AG04450 (cell line): ENCODE data around the gene PLXNA2. TPM values are rescaled to one million over a fixed set of nuclear protein-coding genes. Genes with fewer than 3 reads are reported as not detected.
A peak's percentile ranks its signal among the peaks of the same experiment; 100 is the strongest.

ENCODE experiments used
- CTCF ChIA-PET: fragments of 300-600, 350-600 bp; formaldehyde crosslinking; extraction: SDS; loops from one replicate; lab custom pipeline; 2022; ENCODE audit warnings: antibody characterized with exemption, inconsistent platforms; lab: Charles Lee
- POLR2A ChIA-PET: fragments of 350-600 bp; formaldehyde crosslinking; extraction: SDS; loops from one replicate; lab custom pipeline; 2021; ENCODE audit warnings: antibody characterized with exemption, inconsistent platforms; lab: Yijun Ruan, JAX
- DNase-seq: peaks from one replicate; pipeline ENCODE4 v3.0.0-alpha.2; 2011; ENCODE audit warnings: low read depth, low spot score
- H3K27ac ChIP-seq: one replicate; pipeline ENCODE4 v1.5.1; 2012; ENCODE audit warnings: low read depth, low read length, control low read depth
- H3K27me3 ChIP-seq: one replicate; pipeline ENCODE4 v1.6.0; 2012; ENCODE audit warnings: low read length; ENCODE audit not compliant: control insufficient read depth, insufficient read depth
- H3K4me3 ChIP-seq: 2 replicates; pipeline ENCODE4 v1.5.1; 2011; ENCODE audit warnings: mild to moderate bottlenecking, low read depth, low read length, control low read depth
- H3K9me3 ChIP-seq: 2 replicates; pipeline ENCODE4 v1.5.1; 2012; ENCODE audit warnings: low read length; ENCODE audit not compliant: control insufficient read depth, insufficient read depth
- polyA plus RNA-seq: library from polyadenylated mRNA; depleted of rRNA; stranded (reverse); fragments of >200 nt; gene quantifications from 2 replicates; pipeline ENCODE4 v1.2.3, GENCODE V29; 2011
- TF ChIP-seq, protein P1 (sequence below): IDR thresholded peaks from 2 replicates; pipeline ENCODE4 v1.5.1; 2011; ENCODE audit warnings: low read depth, low read length, control low read depth, inconsistent platforms

Gene PLXNA2
- polyA plus RNA-seq, 1 experiment, result 0.10 TPM

DNA sequence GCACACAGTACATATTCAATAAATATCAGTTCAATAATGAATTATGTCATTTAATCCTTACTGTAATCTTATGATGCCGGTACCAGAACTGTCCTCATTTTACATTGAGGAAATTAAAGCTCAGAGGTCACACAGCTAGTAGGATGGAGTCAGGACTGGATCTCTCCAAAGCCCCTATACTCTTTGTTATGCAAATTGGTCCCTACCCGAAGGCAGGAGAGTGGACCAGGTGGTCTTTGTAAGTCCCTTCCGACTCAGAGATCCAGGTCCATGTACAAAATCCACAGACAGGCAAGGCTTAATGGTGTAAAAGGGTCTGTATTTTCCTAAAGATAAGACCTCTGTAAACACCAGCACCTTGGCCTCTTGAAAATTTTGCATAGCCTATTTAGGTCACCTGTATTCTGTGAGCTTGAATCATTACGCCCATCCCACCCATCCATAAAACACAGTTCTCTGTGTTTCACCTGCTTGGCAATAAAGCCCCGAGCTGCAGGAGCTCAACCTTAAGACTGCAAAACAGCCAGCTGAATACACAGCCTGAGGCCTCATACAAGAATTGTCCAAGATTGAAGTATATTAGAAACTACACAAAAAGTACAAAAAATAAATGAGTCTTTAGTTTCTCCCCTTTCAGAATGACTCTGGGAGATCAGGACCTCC lies 41.7 kb downstream of the PLXNA2 start:
- no peaks in the 10 kb centered on the region for H3K9me3 ChIP-seq
- CTCF ChIA-PET, result interaction anchor here (0.6 to 1.2 kb wide), 3 partner anchors 24 to 405 kb away, joined by 3 to 4 read pairs (median 3); no protein-coding TSS in a partner anchor
- no peak overlapping the region for H3K27ac ChIP-seq
- DNase-seq, result no peak
- H3K4me3 ChIP-seq, result no peak overlapping the region
- POLR2A ChIA-PET, result interaction anchor here (0.9 to 1.1 kb wide), 2 partner anchors 14 to 18 kb away, joined by 3 read pairs; no protein-coding TSS in a partner anchor
- TF ChIP-seq, protein P1, sequence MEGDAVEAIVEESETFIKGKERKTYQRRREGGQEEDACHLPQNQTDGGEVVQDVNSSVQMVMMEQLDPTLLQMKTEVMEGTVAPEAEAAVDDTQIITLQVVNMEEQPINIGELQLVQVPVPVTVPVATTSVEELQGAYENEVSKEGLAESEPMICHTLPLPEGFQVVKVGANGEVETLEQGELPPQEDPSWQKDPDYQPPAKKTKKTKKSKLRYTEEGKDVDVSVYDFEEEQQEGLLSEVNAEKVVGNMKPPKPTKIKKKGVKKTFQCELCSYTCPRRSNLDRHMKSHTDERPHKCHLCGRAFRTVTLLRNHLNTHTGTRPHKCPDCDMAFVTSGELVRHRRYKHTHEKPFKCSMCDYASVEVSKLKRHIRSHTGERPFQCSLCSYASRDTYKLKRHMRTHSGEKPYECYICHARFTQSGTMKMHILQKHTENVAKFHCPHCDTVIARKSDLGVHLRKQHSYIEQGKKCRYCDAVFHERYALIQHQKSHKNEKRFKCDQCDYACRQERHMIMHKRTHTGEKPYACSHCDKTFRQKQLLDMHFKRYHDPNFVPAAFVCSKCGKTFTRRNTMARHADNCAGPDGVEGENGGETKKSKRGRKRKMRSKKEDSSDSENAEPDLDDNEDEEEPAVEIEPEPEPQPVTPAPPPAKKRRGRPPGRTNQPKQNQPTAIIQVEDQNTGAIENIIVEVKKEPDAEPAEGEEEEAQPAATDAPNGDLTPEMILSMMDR, result no peak
- no peaks in the 10 kb centered on the region for H3K27me3 ChIP-seq

DNA sequence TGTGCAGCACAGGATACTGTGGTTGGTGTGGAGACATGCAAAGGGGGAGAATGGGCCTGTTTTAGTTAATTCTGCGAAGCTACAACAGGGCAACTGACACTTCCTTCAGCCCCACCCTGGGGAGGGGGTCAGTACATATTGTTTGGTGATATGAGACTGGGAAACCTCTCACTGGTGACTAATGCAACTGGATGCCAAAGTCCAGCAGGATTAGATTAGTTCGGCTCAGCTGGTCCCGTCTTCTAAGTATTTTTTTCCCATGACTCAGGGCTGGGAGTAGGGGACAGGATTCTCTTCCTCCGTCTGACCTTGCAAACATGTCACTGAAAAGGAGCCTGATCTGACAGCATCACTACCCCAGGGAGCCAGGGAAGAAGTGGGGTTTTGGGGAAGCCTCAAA lies 43.0 kb downstream of the PLXNA2 start:
- peak; percentile 51 for DNase-seq
- no peak overlapping the region for H3K27ac ChIP-seq
- no peak overlapping the region for H3K4me3 ChIP-seq
- POLR2A ChIA-PET, result no interaction called here
- no peaks in the 10 kb centered on the region for H3K27me3 ChIP-seq
- no peaks in the 10 kb centered on the region for H3K9me3 ChIP-seq
- TF ChIP-seq, protein P1, result no peak
- CTCF ChIA-PET, result no interaction called here

DNA sequence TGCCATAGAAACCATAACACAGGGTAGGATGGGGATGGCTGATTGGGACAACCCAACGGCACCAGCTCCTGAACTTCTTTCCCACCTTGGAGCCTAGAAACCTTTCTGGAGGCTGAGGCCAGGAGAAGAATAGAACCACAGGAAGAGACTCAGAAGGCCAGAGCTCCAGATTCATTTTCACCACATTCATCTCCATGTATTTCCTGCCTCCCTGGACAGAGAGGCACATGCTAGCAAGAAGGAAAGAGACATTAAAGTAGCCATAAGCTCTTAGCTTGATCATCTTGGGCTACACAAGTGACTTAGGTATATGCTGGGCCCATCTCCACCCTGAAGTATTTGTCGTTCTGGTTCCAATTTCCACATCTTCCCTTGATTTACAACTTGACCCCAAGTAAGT lies 44.1 kb downstream of the PLXNA2 start:
- ChIA-PET POLR2A (no interaction called here), CTCF (interaction anchor here (0.9 to 1.4 kb wide), 2 partner anchors 68 to 178 kb away, joined by 3 to 6 read pairs; no protein-coding TSS in a partner anchor)
- H3K9me3 ChIP-seq, result no peaks in the 10 kb centered on the region
- H3K4me3 ChIP-seq, result no peak overlapping the region
- no peaks in the 10 kb centered on the region for H3K27me3 ChIP-seq
- no peak overlapping the region for H3K27ac ChIP-seq
- DNase-seq, result no peak
- TF ChIP-seq, protein P1, result no peak

DNA sequence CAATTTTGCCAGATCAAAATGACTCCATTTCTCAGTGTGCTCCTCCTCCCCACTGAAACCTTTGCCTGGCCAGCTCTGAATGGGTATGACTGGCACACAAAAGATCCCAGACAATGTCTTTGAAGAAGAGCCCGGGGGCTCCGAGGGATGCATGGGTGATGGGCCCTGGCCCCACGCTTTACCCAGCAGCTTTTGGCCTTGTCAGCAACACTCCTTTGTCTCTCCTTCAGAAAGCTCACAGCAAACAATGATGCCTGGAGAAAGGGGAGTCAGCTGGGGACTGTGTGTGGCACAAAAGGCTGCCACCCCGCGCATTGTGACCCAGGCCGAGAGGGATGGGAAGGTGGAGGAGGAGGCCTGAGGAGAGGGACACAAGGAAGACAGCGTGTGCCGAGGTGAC lies 45.9 kb downstream of the PLXNA2 start:
- TF ChIP-seq, protein P1, result no peak
- H3K9me3 ChIP-seq, result no peaks in the 10 kb centered on the region
- H3K27ac ChIP-seq, result no peak overlapping the region
- DNase-seq, result no peak
- ChIA-PET CTCF (no interaction called here), POLR2A (no interaction called here)
- H3K27me3 ChIP-seq, result no peaks in the 10 kb centered on the region
- no peak overlapping the region for H3K4me3 ChIP-seq

DNA sequence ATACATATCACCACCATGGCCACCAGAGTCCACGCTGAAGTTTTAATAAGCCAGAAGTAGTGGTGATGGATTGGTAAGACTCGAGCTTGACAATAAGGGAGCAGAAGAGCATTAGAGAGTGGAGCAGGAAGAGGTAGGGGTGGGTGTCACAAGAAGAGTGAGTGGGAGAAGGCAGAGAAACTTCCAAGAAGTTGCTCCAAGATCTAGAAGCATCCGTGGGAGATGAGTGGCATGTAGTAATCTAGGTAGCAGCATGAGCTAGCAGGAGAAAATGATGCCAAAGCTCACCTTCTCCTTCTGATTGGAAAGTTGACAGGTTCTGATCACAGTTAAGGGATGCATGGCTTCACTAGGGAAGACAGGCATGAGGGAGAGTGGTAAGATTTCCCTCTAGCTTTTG lies 49.2 kb downstream of the PLXNA2 start:
- DNase-seq, result no peak
- H3K27ac ChIP-seq, result no peak overlapping the region
- no peak overlapping the region for H3K4me3 ChIP-seq
- no peaks in the 10 kb centered on the region for H3K9me3 ChIP-seq
- TF ChIP-seq, protein P1, result no peak
- ChIA-PET POLR2A (no interaction called here), CTCF (interaction anchor here (1.6 kb wide), 1 partner anchor 173 kb away, joined by 5 read pairs; no protein-coding TSS in a partner anchor)
- H3K27me3 ChIP-seq, result no peaks in the 10 kb centered on the region
